HG03060 (cell line): ENCODE results near the gene BOD1.

Experiments
- ATAC-seq: cut with Tn5 transposase; IDR thresholded peaks from one replicate; pipeline ENCODE4 v1.9.1; 2021; ENCODE audit warnings: low read depth, moderate number of reproducible peaks; ENCODE audit not compliant: unreplicated experiment

Gene BOD1

DNA sequence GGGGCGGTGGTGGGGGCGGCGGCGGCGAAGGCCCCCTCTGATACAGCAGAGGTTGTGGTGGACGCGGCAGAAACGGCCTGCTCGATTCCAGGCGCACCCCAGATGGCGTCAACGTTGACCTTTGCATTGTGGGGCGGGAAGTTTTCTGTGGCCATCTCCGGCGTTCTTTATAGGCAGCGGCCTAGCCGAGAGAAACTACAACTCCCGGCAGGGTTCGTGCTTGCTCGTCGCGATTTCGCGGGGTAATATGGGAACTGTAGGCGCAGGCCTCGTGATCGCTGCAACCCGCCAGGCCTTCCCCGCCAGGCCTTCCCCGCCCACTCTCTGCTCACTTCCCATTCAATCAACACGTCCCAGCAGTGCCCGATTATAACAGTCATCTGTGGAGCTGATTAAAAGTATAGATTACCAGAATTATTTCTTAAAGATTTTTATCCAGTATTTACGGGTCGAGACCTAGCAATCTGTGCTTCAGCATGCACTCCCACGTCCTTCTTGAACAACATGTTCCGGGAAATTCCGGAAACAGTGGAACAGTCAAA is at the start of gene BOD1:
BOD1 (minus strand) TSS at position 74 of the 542 bp plus-strand sequence. CDS start 214 bp downstream, outside the sequence.
- ATAC-seq = peak; percentile 86

GRCh38 chr5:173665326-173665725 is 48.9 kb upstream of the BOD1 start:
- no peak for ATAC-seq

- ATAC-seq = no peak
Observed at GRCh38 chr5:173664154-173664526, 47.7 kb upstream of the BOD1 start.

DNA sequence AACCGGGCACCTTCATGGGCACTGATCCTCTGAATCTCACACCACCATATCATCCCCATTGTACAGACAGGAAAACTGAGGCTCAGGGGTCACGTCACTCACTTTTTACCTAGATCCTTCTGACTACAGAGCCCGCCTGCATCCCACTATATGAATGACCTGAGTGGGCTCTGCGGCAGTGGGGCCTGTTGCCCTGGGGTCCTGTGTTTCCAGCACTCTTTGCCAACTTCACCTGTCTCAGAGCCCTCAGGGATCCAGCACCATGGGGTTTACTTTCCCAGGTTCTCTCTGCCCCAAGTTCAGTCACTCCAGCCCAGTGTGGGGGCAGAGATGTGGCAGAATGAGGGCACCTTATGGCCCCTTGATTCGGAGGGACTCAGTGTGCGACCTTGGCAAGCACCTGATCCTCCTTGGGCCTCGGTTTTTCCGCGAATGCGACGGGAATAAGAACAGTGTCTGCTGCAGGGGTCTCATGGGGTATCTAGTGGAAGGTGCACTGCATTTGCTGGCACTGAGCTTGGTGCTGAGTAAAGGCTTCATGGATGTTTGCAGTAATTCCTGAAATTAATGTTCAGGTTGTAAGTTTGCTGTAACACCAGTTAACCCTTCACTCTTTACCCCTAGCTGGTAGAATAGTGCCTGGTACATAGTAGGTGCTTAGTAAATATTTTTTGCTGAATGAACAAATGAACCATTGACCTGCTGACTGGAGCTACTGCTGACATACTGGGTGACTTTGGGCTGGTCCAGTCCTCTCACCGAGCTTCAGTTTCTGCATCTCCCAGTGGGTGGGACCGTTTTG is 47.1 kb upstream of the BOD1 start:
- ATAC-seq = no peak

GRCh38 chr5:173662581-173663351 is 46.3 kb upstream of the BOD1 start:
- ATAC-seq = no peak

GRCh38 chr5:173660481-173661280 is 44.2 kb upstream of the BOD1 start:
- no peak for ATAC-seq

DNA sequence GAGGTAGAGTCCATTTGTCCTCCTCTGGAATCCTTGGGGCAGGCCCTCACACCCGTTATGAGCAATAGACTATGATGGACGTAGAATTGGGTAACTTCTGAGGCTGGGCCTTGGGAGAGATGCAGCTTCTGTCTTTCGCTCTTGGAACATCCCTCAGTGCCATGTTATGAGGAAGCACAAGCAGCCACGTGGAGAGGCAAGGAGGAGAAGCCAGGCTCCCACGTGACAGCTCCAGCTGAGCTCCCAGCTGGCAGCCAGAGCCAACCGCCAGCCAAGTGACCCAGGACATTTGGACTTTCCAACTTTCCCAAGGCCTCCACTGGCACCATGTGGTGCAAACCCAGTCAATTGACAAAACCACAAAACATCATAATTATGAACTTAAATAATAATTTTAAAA is 43.0 kb upstream of the BOD1 start:
- no peak for ATAC-seq

DNA sequence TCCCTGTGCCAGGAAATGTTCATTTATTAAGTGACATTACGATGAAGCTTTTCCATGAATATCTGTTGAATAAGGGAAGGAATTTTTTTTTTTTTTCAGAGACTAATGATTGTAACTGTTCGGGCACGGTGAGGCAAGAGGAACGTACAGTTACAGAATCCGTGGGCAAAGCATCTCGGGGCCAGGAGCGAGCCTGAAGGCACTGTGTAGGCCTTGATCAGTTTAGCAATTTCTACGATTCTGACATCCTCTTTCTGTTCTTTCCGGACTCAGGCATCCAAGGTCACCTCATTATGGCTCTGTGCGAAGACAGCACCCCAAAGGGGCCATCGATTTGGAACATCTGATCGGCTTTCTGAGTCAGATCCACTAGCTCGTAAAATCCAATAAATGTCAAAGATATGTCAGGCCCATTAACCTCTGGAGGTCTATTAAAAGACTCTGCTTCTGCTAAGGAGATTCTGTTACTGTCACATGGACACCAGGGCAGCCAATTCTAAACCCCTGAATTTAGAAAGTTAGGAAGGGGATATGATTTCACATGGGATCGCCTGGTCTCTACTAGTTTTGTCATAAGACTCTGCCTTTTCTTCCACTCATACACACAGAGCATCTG is 41.4 kb upstream of the BOD1 start:
- no peak for ATAC-seq

DNA sequence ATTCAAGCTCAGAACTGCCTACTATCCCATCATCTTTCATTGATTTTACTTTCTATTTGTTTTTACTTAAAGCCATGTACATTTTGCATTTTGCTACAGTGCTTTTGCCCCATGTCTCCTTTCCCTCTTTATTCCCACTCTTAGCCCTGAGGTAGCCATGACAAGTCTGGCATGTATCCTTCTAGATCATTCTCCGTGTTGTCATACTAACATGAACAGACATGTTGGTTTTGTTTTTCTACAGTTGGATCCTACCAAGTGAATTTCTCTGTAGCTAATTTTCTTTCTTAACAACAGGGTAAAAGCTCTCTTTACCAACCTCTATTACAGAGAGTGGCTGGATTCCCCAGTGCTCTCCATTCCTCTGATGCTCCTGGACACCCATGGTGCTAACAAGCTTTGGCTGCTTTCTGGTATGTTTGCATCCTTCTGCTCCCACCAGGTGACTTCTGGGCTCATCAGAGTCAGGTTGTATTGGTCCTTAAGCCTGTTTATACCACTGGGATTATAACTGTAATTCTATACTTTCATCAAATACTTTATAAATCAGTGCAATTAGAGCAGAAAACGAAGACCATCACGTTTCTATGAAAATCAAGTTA is 38.8 kb upstream of the BOD1 start:
- no peak for ATAC-seq

DNA sequence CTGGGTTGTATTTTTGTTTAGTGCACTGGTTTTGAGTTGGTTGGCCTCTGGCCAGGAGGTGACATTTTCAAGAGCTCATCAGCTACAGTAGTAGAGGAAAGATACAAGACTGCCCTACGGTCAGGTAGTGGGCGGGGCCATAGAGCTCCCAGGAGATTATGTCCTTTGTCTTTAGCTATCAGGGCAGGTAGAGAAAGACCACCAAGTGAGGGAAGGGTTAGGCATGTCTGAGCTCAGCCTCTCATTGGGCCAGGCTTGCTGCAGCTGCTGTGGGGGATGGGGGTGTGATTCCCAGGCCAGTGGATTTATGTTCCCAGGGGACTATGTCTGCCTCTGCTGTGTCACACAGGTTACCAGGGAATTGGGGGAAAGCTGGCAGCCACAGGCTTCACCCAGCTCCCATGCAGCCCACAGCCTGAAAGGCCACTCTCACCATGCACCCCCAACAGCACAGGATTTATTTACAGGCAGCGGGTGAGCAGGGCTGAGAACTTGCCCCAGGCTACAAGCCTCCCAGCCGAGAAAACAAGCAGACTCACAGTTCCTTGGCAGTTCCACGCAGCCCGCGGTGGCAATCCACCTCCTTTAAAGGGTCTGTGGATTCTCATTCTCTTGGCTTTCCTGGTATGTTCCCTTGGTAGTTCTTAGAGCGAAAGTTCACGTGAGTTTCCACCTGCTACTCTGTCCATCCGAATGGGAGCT is 37.5 kb upstream of the BOD1 start:
- no peak for ATAC-seq

DNA sequence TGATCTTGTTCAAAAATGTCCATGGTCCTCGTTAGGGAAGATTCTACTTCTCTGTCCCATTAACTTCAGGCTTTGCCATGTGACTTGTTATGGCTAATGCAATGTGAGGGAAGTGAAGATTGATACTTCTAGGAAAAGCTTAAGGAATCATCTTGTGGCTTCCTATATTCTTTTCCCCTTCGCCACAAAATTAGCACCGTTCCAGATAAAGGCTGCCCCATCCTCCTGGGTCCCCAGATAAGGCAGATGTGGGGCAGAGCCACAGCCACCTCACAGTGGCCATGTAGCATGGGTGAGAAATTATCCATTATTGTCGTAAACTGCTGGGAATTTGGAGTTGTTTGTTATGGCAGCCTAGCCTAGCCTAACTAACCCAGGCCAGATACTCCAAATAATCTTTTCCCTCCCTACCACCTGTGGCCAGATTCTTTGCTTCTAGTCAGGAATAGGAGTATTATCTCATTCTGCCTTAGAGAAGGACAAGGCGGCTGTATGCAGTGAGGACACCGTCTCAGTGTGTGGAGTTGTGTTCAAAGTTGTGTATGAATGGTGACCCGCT is 31.9 kb upstream of the BOD1 start:
- no peak for ATAC-seq

DNA sequence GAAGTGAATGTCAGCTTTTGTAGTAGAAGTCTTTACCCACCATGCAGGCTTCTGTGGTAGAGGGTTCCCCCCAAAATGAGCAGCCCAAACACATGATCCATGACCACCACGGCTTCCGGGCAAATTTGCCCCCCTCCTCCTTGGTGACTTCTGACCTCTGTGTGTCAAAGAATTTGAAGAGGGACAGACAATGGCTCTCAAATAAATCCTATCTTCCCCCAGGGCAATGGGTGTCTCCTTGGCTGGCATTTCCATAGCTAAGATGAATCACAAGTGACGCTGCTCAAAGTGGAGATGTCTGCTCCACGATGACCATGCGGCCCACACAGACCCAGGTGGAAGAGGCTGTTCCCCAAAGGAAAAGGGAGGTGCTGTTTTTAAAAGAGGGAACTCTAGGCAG is 30.2 kb upstream of the BOD1 start:
- no peak for ATAC-seq

DNA sequence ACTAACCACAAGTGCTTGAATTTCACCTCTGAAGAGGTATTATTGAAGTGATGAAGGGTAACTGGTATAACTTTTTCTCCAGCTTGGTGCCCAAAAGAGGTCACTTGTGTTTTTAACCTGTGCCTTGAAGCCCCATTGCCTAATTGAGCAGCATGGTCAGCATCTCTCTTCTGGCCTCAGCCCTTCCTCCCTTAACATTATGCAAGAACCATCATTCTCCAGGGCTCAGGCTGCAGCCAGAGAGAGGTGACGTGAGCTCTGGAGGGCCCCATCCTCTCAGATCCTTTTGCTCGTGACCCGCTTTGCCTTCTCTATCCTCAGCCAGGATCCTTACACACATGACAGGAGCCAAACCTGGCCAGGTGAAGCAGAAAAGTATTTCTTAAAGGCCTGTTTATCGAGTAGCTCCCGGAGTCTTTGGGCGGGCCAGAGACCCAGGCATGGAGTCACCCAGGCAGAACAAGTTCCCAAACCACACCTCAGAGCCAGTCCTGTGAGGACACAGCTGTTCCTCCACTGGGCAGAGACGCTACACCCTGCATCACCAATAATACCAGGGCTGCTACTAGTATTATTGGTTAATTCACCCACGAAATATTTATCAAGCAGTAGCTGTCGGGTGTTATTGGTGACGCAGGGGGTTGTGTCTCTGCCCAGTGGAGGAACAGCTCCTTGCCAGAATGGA is 29.6 kb upstream of the BOD1 start:
- no peak for ATAC-seq

GRCh38 chr5:173645437-173645807 is 29.0 kb upstream of the BOD1 start:
- ATAC-seq = no peak

DNA sequence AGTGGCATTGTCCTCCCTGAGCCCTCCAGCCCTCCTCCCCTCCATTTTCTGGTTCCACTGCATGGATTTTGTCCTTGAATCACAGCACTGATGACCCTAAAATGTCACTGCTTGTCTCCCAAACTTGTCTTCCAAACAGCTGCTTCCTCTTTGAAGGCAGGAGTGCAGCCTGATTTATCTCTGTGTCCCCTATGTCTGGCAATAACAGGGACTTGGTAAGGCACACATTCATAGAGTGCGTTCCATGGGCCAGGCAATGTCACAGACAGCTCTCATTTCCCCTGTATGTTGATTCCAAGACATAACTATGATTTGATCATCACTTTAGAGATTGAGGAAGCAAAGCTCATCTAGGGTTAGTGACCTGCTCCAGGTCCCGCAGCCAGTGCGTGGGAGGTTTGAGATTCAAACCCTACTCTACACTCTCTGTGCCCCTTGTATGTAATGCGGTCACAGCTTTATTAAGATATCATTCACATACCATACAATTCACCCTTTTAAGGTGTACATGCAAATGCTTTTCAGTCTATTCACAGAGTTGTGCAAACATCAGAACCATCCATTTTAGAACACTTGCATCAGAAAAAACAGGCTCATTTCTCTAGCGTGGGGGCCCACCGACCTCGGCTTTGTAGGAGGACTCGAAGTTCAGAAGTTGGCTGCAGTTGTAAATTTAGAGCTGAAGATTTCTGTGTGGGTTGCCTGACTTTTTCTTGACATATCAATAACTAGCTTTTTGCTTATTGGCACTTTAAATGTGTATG is 28.4 kb upstream of the BOD1 start:
- no peak for ATAC-seq

DNA sequence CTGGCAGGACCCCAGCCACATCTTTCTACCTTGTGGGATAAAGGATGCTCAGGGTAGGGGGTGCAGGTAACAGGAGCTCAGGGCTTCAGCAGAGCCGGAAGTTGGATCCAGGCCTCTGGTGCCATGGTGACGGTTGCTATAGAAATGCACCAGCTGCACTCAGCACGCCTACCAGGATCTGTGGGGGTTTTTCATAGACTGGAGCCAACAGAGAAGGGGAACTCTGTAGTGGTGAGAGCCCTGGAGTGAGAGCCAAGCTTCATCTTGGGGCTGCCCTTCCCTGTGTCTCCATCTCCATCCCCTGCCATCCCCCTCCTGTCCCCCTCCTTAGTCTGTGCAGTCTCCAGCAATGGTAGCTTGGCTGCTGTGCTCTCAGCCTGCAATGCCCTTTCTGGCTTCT is 27.5 kb upstream of the BOD1 start:
- ATAC-seq = no peak

DNA sequence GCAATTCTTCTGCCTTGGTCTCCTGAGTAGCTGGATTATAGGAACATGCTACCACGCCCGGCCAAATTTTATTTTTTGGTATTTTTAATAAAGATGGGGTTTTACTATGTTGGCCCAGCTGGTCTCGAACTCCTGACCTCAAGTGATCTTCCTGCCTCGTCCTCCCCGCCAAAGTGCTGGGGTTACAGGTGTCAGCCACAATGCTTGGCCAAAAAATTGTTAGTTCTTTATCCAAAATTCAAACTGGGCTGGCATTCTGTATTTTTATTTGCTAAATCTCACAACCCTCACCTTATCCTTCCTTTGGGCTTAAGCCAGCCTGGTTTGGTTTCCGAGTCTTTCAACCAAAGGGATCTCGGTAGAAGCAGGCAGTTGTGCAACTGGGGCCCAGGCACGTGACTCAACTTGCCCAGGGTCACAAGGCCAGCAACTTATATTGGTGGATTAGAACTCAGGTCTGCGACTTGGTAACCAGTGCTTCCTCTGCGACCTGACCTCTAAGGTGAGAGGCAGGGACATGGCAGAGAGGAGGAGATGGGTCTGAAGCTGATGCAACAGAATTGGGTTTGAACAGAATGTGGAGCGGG is 26.5 kb upstream of the BOD1 start:
- no peak for ATAC-seq
